Tibial nerve (tissue), 4 donors: ENCODE data around the gene EFNB2. TPM values are rescaled to one million over a fixed set of nuclear protein-coding genes. Genes with fewer than 3 reads are reported as not detected.

Experiments used
- DNase-seq, 2 donors: peaks; one replicate each; pipeline ENCODE4 v3.0.0-alpha.2; 2019; ENCODE audit warnings: low spot score in 2 of 2
- H3K27ac ChIP-seq, 4 donors: fragments of 200-600 bp; sonication (generic) in 3 of 4; one replicate each; pipeline ENCODE4 v1.5.1; 2017 to 2019; ENCODE audit warnings: mild to moderate bottlenecking in 1 of 4
- H3K27me3 ChIP-seq, 2 donors: fragments of 200-600 bp; sonication (generic) in 1 of 2; one replicate each; pipeline versions ENCODE4 v1.5.1 to v1.6.0; 2017 to 2019
- H3K36me3 ChIP-seq, 3 donors: fragments of 200-600 bp; sonication (generic); one replicate each; pipeline ENCODE4 v1.5.1; 2018 to 2019
- H3K4me1 ChIP-seq, 4 donors: fragments of 200-600 bp; sonication (generic) in 3 of 4; one replicate each; pipeline ENCODE4 v1.5.1; 2017 to 2019
- H3K4me3 ChIP-seq, 4 donors: fragments of 200-600 bp; sonication (generic) in 3 of 4; one replicate each; pipeline ENCODE4 v1.5.1; 2017 to 2019; ENCODE audit warnings: mild to moderate bottlenecking in 1 of 4, moderate library complexity in 1 of 4
- H3K9me3 ChIP-seq, 4 donors: fragments of 200-600 bp; sonication (generic) in 3 of 4; one replicate each; pipeline ENCODE4 v1.5.1; 2017 to 2019
- EP300 ChIP-seq, 2 donors: sonication (generic); formaldehyde crosslinking; IDR thresholded peaks; one replicate each; pipeline ENCODE4 v1.6.1; 2017; ENCODE audit warnings: antibody characterized with exemption in 2 of 2, mild to moderate bottlenecking in 1 of 2
- POLR2A ChIP-seq, 2 donors: fragments of 450-650 bp; IDR thresholded peaks; one replicate each; pipeline ENCODE4 v1.6.1; 2017; ENCODE audit warnings: antibody characterized with exemption in 2 of 2, mild to moderate bottlenecking in 2 of 2, moderate library complexity in 2 of 2
- WGBS, 2 donors: methylation state at CpG; one replicate each; pipeline ENCODE4 v1.1.5; 2018; 5-methylcytosine and 5-hydroxymethylcytosine counted together
- total RNA-seq, 4 donors: library from RNA; depleted of rRNA; stranded (reverse); fragments of >200 nt; gene quantifications; one replicate each; pipeline ENCODE4 v1.1.0, GENCODE V29; 2016
- TF ChIP-seq, protein P1 (sequence below), 5 experiments: fragments of 200-600 bp in 3 of 5; fragments of 450-650 bp in 2 of 5; sonication (generic) in 3 of 5; IDR thresholded peaks; one replicate each; pipeline ENCODE4 v1.5.1; 2016 to 2019; ENCODE audit warnings: antibody characterized with exemption in 5 of 5, mild to moderate bottlenecking in 3 of 5, moderate library complexity in 2 of 5

EFNB2 gene
- total RNA-seq, 4 donors from 2014 or later = 12.6 to 20.8 (median 18.3) TPM

DNA sequence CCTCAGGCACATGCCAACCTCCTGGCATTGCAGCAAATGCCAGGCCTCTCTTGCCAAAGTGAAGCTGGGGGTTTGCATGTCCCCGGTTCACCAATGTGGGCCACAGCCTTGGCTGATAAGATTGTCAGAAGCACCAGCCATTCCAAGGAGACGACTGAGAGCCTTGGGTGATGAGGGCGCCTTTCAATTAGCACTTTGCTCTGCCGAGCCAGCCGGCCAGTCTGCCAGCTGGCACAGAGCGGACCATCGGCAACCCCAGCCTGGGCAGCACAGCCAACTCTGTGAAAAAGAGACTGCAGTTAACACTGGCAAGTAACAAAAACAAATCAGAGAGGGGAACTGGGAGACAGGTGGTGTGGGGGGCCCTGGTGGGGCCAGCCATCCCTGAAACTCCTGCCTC, 67.3 kb downstream of the EFNB2 start:
- H3K9me3 ChIP-seq = no peaks in the 10 kb centered on the region
- TF ChIP-seq POLR2A (IDR thresholded peaks at IDR 0.05) = no peak
- no peak for DNase-seq
- WGBS, 2 donors = 20 to 65% methylated on average over 7 of the region's 7 CpGs
- H3K4me3 ChIP-seq = no peak overlapping the region
- H3K36me3 ChIP-seq = no peaks in the 10 kb centered on the region
- no peak overlapping the region for H3K27ac ChIP-seq
- no peaks in the 10 kb centered on the region for H3K27me3 ChIP-seq
- H3K4me1 ChIP-seq = peaks cover 0 to 17% (median 3%) of the 10 kb centered on the region in 4 donors

DNA sequence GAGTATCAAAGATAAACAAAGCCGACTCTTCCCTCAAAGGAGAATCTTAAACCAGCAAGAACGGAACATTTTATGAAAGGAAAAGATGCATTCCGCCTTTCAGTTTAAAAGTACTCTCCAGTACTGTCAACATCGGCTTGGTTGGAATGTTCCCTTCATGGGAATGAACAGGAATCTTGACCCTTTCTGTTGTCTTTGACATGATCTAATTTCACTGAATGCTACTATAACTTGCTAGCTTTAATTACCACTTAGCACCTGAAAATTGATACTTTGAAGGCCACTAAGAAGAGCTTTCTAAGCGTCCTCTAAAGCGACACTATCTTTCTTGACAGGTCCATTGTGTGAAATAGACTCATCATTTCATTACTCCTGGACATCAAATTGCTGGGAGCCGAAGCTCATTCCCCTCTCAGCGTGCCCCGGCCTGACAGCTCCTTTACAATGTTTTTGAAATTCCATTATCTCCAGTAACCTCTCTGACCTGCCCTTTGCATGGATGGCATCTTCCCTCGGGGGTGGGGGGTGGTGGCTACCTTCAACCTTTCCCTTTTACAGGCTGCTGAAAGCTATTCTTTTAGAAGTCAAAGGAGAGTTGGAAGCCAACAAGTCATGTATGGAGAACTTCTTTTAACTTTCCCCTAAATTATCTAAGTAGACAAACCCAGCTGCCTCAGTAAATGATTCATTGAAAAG, 67.9 kb downstream of the EFNB2 start:
- Histone ChIP-seq H3K27ac (peak overlapping the region in 1 of 4 donors; percentile 24), H3K9me3 (no peaks in the 10 kb centered on the region), H3K27me3 (no peaks in the 10 kb centered on the region), H3K4me1 (peaks cover 0 to 13% (median 3%) of the 10 kb centered on the region in 4 donors), H3K4me3 (no peak overlapping the region), H3K36me3 (no peaks in the 10 kb centered on the region)
- 53 to 59% methylated on average over 10 of the region's 10 CpGs for WGBS, 2 donors
- no peak for TF ChIP-seq POLR2A (IDR thresholded peaks at IDR 0.05)
- no peak for TF ChIP-seq EP300 (IDR thresholded peaks at IDR 0.05)
- TF ChIP-seq, protein P1, sequence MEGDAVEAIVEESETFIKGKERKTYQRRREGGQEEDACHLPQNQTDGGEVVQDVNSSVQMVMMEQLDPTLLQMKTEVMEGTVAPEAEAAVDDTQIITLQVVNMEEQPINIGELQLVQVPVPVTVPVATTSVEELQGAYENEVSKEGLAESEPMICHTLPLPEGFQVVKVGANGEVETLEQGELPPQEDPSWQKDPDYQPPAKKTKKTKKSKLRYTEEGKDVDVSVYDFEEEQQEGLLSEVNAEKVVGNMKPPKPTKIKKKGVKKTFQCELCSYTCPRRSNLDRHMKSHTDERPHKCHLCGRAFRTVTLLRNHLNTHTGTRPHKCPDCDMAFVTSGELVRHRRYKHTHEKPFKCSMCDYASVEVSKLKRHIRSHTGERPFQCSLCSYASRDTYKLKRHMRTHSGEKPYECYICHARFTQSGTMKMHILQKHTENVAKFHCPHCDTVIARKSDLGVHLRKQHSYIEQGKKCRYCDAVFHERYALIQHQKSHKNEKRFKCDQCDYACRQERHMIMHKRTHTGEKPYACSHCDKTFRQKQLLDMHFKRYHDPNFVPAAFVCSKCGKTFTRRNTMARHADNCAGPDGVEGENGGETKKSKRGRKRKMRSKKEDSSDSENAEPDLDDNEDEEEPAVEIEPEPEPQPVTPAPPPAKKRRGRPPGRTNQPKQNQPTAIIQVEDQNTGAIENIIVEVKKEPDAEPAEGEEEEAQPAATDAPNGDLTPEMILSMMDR (IDR thresholded peaks at IDR 0.05) = no peak
- no peak for DNase-seq

DNA sequence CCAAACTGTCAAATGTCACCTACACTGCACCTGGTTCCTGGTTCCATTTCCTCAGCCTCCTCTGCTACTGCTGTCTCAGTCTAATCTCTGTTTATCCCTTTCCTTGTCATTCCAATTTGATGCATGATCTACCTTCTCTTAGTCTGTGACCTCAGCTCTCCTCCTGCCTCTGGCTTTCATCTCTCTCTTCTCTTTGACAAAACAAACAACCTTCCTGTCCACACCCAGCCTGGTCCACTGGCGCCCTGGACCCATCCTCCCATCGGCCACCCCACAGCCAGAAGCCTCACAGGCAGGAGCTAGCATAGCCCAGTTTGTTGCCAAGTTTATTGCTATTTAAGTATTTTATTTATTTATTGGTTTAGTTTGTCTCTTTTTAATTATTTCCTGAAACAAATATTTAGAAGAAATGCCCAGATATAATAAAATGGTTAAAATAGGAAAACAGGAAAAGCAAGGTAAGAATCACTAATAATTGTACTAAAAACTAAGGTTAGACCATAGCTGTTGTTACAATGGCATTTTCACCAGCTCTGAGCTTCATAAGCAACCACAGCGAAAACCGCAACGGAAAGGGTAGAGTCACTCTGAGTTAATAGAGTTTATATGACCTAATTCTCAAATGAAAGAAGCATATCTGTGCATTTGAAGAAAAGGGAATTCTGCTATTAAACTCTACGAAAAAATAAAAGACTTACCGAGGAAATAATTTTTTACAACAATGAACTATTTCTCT, 68.6 kb downstream of the EFNB2 start:
- H3K4me1 ChIP-seq = peaks cover 0 to 6% (median under 1%) of the 10 kb centered on the region in 4 donors
- TF ChIP-seq, protein P1 (IDR thresholded peaks at IDR 0.05) = no peak
- no peak for TF ChIP-seq EP300 (IDR thresholded peaks at IDR 0.05)
- TF ChIP-seq POLR2A (IDR thresholded peaks at IDR 0.05) = no peak
- DNase-seq = no peak
- peak overlapping the region in 2 of 4 donors; percentile 10 to 24 for H3K27ac ChIP-seq
- no peaks in the 10 kb centered on the region for H3K27me3 ChIP-seq
- no peaks in the 10 kb centered on the region for H3K36me3 ChIP-seq
- no peak overlapping the region for H3K4me3 ChIP-seq
- 56 to 61% methylated on average over 7 of the region's 7 CpGs for WGBS, 2 donors
- no peaks in the 10 kb centered on the region for H3K9me3 ChIP-seq

DNA sequence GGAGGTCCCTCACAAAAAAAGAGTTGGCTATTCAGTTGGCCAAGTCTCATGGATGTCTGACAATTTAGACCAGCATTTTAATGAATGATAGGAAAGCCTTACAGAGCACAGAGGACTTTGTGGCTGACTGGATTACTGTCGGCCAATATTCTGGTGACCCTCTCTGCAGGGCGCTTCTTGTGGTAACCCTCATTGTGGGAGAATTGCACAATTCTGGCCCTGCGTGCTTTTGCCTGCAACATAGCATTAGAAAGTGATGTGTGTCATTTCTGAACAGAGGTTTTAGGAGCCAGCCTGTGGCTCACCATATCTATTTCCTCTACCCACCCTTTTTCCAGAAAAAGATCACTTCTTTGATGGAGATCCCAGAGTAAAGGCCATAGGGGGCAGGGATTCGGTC, 71.4 kb downstream of the EFNB2 start:
- peaks cover 0 to 4% (median 0%) of the 10 kb centered on the region in 4 donors for H3K4me1 ChIP-seq
- H3K36me3 ChIP-seq = no peaks in the 10 kb centered on the region
- no peaks in the 10 kb centered on the region for H3K27me3 ChIP-seq
- H3K9me3 ChIP-seq = no peaks in the 10 kb centered on the region
- H3K27ac ChIP-seq = no peak overlapping the region
- DNase-seq = no peak
- WGBS, 2 donors = 65 to 71% methylated on average over 4 of the region's 4 CpGs
- no peak for TF ChIP-seq EP300 (IDR thresholded peaks at IDR 0.05)
- TF ChIP-seq, protein P1 (IDR thresholded peaks at IDR 0.05) = no peak
- no peak for TF ChIP-seq POLR2A (IDR thresholded peaks at IDR 0.05)
- H3K4me3 ChIP-seq = no peak overlapping the region

DNA sequence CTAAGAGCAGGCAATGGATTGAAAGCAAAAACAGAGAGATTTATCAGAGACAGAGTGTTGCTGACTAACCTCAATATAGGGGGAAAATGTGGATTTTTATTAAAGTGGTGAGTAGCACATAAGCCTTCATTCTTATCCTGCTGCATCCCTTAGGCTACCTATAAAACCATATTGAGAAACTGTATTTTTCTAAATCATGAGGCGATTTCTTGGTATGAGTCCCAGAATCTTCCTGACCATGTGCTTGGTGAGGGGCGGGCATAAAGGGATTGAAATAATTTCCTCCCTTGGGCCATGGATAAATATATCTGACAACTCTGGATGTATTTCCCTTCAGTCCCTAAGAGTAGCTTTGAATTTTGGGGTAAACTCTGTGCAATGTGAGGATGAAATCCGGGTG, 72.8 kb downstream of the EFNB2 start:
- 81 to 82% methylated on average over 3 of the region's 3 CpGs for WGBS, 2 donors
- no peaks in the 10 kb centered on the region for H3K4me1 ChIP-seq
- H3K4me3 ChIP-seq = no peak overlapping the region
- H3K9me3 ChIP-seq = no peaks in the 10 kb centered on the region
- H3K36me3 ChIP-seq = no peaks in the 10 kb centered on the region
- no peak overlapping the region for H3K27ac ChIP-seq
- DNase-seq = no peak
- no peak for TF ChIP-seq EP300 (IDR thresholded peaks at IDR 0.05)
- TF ChIP-seq POLR2A (IDR thresholded peaks at IDR 0.05) = no peak
- TF ChIP-seq, protein P1 (IDR thresholded peaks at IDR 0.05) = no peak
- H3K27me3 ChIP-seq = no peaks in the 10 kb centered on the region
